ENCODE measurements around the gene RAPGEF3. TPM values are rescaled to one million over a fixed set of nuclear protein-coding genes. Genes with fewer than 3 reads are reported as not detected.

Gene RAPGEF3
- total RNA-seq, 1 donor from 2014 or later = 0.58 TPM

DNA sequence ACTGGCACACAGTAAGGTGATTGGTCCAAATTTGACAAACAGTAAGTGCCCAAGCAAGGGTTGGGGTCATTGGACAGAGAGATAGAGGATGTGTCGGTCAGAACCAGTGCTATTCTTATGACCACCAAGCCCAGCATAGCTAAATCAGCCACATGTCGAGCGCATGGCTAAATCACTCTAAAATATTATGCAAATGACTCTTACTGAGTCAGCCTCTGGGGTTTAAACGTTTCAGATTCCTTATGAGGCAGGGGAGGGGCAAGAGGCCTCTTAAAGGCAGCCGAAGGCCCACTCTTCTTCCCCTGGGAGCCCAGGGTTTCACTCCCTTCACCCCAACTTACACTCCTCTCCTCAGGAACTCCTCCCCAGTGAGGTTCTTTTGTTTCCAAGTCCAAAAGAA is 32.8 kb downstream of the RAPGEF3 start:
- Mint-ChIP-seq H3K4me3 (no peak overlapping the region), H3K4me1 (peaks cover 3% of the 10 kb centered on the region), H3K27me3 (ENCODE audit: insufficient read depth, low read depth) (peaks cover 4% of the 10 kb centered on the region), H3K9me3 (no peaks in the 10 kb centered on the region), H3K27ac (no peak overlapping the region), H3K36me3 (no peaks in the 10 kb centered on the region)
- Histone ChIP-seq H2AFZ (replicated peaks) (no peak overlapping the region), H4K20me1 (ENCODE audit: low read depth) (no peaks in the 10 kb centered on the region), H3K9me3 (ENCODE audit: low read depth) (no peaks in the 10 kb centered on the region), H3K27ac (no peak overlapping the region), H3K9ac (no peak overlapping the region), H3K36me3 (no peaks in the 10 kb centered on the region), H3K27me3 (no peaks in the 10 kb centered on the region), H3F3A (ENCODE audit: low read depth) (no peaks in the 10 kb centered on the region), H3K4me3 (no peak overlapping the region), H3K79me2 (ENCODE audit: low read depth) (no peaks in the 10 kb centered on the region), H3K4me1 (no peaks in the 10 kb centered on the region), H3K4me2 (no peak overlapping the region)
- TF ChIP-seq EZH2phosphoT487 (IDR thresholded peaks at IDR 0.05) (no peak), EZH2 (IDR thresholded peaks at IDR 0.05) (no peak)
- TF ChIP-seq, protein P1, sequence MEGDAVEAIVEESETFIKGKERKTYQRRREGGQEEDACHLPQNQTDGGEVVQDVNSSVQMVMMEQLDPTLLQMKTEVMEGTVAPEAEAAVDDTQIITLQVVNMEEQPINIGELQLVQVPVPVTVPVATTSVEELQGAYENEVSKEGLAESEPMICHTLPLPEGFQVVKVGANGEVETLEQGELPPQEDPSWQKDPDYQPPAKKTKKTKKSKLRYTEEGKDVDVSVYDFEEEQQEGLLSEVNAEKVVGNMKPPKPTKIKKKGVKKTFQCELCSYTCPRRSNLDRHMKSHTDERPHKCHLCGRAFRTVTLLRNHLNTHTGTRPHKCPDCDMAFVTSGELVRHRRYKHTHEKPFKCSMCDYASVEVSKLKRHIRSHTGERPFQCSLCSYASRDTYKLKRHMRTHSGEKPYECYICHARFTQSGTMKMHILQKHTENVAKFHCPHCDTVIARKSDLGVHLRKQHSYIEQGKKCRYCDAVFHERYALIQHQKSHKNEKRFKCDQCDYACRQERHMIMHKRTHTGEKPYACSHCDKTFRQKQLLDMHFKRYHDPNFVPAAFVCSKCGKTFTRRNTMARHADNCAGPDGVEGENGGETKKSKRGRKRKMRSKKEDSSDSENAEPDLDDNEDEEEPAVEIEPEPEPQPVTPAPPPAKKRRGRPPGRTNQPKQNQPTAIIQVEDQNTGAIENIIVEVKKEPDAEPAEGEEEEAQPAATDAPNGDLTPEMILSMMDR (IDR thresholded peaks at IDR 0.05) = no peak
- DNase-seq (ENCODE audit: low spot score) = no peak

DNA sequence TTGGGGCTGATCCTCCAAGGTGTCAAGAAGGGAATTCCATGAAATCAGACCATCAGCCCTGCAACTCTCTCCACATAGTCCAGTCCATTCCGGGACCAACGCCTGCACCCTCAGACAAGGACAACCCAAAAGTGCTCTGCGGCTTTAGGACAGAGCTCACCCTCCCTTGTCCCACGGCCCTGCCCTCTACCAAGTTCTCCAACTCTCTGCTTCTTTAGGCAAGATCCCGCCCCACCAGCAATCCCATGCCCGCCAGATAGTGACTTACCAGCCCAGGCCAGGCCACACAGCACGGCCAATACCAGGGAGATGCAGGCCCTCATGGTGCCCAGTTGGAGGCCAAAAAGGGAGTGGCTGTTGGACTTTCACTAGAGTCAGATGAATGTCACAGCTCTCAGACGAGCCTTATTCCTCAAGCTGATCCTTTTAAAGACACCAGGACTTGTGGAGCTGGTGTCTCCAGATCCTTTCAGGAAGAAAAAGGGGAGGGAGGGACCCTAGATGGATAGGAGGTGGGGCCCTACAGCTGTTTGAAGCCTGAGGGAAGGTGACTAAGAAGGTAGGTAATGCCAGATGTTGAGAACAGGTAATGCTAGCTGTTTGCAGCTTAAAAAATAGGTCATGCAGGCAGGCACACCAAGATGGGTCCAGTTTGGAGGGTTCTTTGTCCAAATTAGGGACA is 33.4 kb downstream of the RAPGEF3 start, which contains the start of gene ENDOU:
Gene ENDOU, minus strand, starts transcription at position 400 of the 682 bp plus-strand sequence. Its CDS starts 77 bp downstream, at position 323.
- Mint-ChIP-seq H3K36me3 (no peaks in the 10 kb centered on the region), H3K27me3 (ENCODE audit: insufficient read depth, low read depth) (peaks cover 4% of the 10 kb centered on the region)

DNA sequence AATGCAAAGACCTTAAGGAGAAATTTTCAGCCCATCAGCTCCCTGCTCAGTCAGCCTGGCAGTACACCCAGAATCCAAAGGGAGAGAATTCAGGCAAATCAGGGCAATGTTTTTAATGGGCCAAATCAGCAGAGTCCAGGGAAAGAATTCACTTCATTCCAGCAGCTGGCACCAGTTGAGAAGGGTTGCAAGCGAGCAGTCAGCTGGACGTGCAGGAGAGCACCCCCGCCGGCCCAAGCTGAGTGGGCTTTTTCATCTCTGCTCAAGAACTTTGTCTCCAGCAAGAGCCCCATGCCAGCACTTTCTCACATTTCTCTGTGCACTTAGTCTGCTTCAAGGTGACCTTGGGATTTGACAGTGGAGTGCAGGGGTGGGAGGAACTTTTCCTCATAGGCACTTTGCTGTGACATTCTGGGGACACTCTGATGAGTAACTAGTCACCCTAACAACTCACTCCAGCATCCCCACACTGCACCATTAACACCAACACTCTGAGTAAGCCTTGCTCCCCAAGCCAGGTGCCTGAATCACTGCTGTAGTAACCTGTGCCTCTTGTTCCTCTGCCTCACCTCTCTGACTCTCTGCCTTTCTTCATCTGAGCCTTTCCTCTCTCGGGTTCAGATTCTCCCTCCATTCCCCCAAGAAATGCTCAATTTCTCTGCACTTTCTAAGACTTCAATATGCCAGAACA is 35.6 kb downstream of the RAPGEF3 start:
- Histone ChIP-seq H3K27me3 (no peaks in the 10 kb centered on the region), H3K36me3 (no peaks in the 10 kb centered on the region), H3K4me1 (no peaks in the 10 kb centered on the region), H3K9me3 (ENCODE audit: low read depth) (no peaks in the 10 kb centered on the region), H3K9ac (no peak overlapping the region), H3K4me3 (no peak overlapping the region), H3K4me2 (no peak overlapping the region), H3F3A (ENCODE audit: low read depth) (peaks cover 1% of the 10 kb centered on the region), H2AFZ (replicated peaks) (no peak overlapping the region), H3K27ac (no peak overlapping the region), H3K79me2 (ENCODE audit: low read depth) (no peaks in the 10 kb centered on the region), H4K20me1 (ENCODE audit: low read depth) (no peaks in the 10 kb centered on the region)
- Mint-ChIP-seq H3K27ac (no peak overlapping the region), H3K9me3 (no peaks in the 10 kb centered on the region), H3K4me1 (peaks cover 6% of the 10 kb centered on the region), H3K27me3 (ENCODE audit: insufficient read depth, low read depth) (peaks cover 4% of the 10 kb centered on the region), H3K4me3 (no peak overlapping the region), H3K36me3 (no peaks in the 10 kb centered on the region)
- TF ChIP-seq EZH2phosphoT487 (IDR thresholded peaks at IDR 0.05) (no peak), EZH2 (IDR thresholded peaks at IDR 0.05) (no peak)
- TF ChIP-seq, protein P1 (IDR thresholded peaks at IDR 0.05) = no peak
- no peak for DNase-seq (ENCODE audit: low spot score)

More for the DNA sequence above, 33.4 kb downstream of the RAPGEF3 start, which contains the start of gene ENDOU:
- no peak for DNase-seq (ENCODE audit: low spot score)
- no peak within 1 kb of the TSS for H3K4me2 ChIP-seq
- Mint-ChIP-seq H3K4me1 (peaks cover 3% of the 10 kb centered on the region), H3K27ac (peak within 1 kb of the TSS; percentile 35), H3K4me3 (no peak within 1 kb of the TSS), H3K9me3 (no peaks in the 10 kb centered on the region)
- H3K27ac ChIP-seq = no peak within 1 kb of the TSS
- H3K9ac ChIP-seq = no peak within 1 kb of the TSS
- no peaks in the 10 kb centered on the region for H3K79me2 ChIP-seq (ENCODE audit: low read depth)
- TF ChIP-seq EZH2phosphoT487 (IDR thresholded peaks at IDR 0.05) = no peak
- TF ChIP-seq, protein P1 (IDR thresholded peaks at IDR 0.05) = no peak
- TF ChIP-seq EZH2 (IDR thresholded peaks at IDR 0.05) = no peak
- no peaks in the 10 kb centered on the region for H3K9me3 ChIP-seq (ENCODE audit: low read depth)
- no peak within 1 kb of the TSS for H3K4me3 ChIP-seq
- no peaks in the 10 kb centered on the region for H3K27me3 ChIP-seq
- no peaks in the 10 kb centered on the region for H4K20me1 ChIP-seq (ENCODE audit: low read depth)
- H3K36me3 ChIP-seq = no peaks in the 10 kb centered on the region
- H3K4me1 ChIP-seq = no peaks in the 10 kb centered on the region
- H3F3A ChIP-seq (ENCODE audit: low read depth) = no peaks in the 10 kb centered on the region
- no peak within 1 kb of the TSS for H2AFZ ChIP-seq (replicated peaks)
